Measurements from ENCODE around the gene TCL1A.
"Not testable (repeated sequence)": the region's sequence is repeated elsewhere in the genome, so short reads cannot be mapped to it uniquely, and the experiment has no call there.

Gene TCL1A

DNA sequence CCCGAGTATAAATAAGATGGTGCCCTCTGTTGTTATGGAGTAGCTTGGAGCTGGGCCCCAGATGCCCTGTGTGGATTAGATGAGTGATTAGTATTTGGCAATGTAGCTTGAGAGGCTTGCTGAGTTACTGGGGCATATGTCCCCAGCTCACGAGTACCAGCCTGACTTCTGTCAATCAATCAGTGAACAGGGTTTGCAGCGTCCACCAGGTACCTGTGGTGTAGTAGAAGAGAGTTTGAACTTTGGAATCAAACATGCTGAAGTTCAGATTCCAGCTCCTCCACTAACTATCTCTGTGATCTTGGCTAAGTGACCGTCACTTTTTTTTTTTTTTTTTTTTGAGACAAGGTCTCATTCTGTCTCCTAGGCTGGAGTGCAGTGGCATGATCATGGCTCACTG is 39.3 kb downstream of the TCL1A start:
- no peak for DNase-seq
- H3K27me3 Mint-ChIP-seq: peaks cover 20% of the 10 kb centered on the region
- no peaks in the 10 kb centered on the region for H3K4me1 Mint-ChIP-seq (ENCODE audit: low read depth)
- no peak overlapping the region for H3K4me3 Mint-ChIP-seq
- no peaks in the 10 kb centered on the region for H3K36me3 Mint-ChIP-seq (ENCODE audit: low read depth)
- no peak overlapping the region for H3K27ac Mint-ChIP-seq
- no peaks in the 10 kb centered on the region for H3K9me3 Mint-ChIP-seq

GRCh38 chr14:95668235-95668772 is 45.6 kb downstream of the TCL1A start:
- no peak overlapping the region for H3K4me3 Mint-ChIP-seq
- peaks cover 5% of the 10 kb centered on the region for H3K27me3 Mint-ChIP-seq
- no peak overlapping the region for H3K27ac Mint-ChIP-seq
- no peaks in the 10 kb centered on the region for H3K36me3 Mint-ChIP-seq (ENCODE audit: low read depth)
- no peaks in the 10 kb centered on the region for H3K4me1 Mint-ChIP-seq (ENCODE audit: low read depth)
- DNase-seq: no peak
- no peaks in the 10 kb centered on the region for H3K9me3 Mint-ChIP-seq

GRCh38 chr14:95667249-95667693 is 46.7 kb downstream of the TCL1A start:
- no peaks in the 10 kb centered on the region for H3K36me3 Mint-ChIP-seq (ENCODE audit: low read depth)
- peaks cover 3% of the 10 kb centered on the region for H3K4me1 Mint-ChIP-seq (ENCODE audit: low read depth)
- no peaks in the 10 kb centered on the region for H3K9me3 Mint-ChIP-seq
- no peak for DNase-seq
- no peaks in the 10 kb centered on the region for H3K27me3 Mint-ChIP-seq
- H3K27ac Mint-ChIP-seq: no peak overlapping the region
- H3K4me3 Mint-ChIP-seq: no peak overlapping the region

DNA sequence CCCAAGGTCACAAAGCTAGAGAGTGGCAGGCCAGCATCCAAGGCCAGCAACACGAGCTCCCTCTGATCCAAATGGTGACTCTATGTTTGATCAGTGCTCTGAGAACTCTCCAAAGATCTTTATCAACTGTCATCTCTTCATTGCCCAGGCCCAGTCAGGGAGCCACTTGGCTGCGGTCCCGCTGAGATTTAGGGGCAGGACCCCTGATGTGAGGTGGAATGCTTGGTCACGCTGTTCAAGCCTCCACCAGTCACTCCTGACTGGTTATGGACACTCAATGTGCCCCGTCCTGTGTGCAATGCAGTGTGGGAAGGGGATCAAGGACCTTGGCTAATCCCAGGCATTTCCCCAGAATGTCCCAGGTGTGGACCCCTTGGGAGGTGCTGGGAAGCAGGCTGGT is 47.5 kb downstream of the TCL1A start:
- no peak overlapping the region for H3K4me3 Mint-ChIP-seq
- no peak for DNase-seq
- H3K36me3 Mint-ChIP-seq (ENCODE audit: low read depth): no peaks in the 10 kb centered on the region
- H3K9me3 Mint-ChIP-seq: no peaks in the 10 kb centered on the region
- no peaks in the 10 kb centered on the region for H3K27me3 Mint-ChIP-seq
- peaks cover 3% of the 10 kb centered on the region for H3K4me1 Mint-ChIP-seq (ENCODE audit: low read depth)
- H3K27ac Mint-ChIP-seq: no peak overlapping the region

DNA sequence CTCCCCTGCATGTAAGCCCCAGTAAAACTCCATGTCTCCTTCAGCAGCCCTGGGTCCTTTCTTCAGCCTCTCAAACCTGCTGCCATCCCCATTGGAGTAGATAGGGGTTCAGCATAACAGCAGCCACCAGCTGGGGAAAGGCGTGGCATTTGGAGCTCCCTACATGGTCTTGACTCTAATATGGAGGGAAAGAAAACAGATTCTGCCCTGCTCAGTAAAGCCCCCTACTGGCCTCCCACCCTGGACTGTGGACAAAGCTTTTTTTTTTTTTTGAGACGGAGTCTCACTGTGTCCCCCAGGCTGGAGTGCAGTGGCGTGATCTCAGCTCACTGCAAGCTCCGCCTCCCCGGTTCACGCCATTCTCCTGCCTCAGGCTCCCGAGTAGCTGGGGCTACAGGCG is 48.4 kb downstream of the TCL1A start:
- H3K27me3 Mint-ChIP-seq; H3K36me3 Mint-ChIP-seq (ENCODE audit: low read depth); H3K4me3 Mint-ChIP-seq: not testable (repeated sequence)

GRCh38 chr14:95664546-95664945 is 49.4 kb downstream of the TCL1A start:
- Mint-ChIP-seq H3K27ac (no peak overlapping the region), H3K36me3 (ENCODE audit: low read depth) (no peaks in the 10 kb centered on the region), H3K9me3 (no peaks in the 10 kb centered on the region), H3K27me3 (peaks cover 12% of the 10 kb centered on the region), H3K4me1 (ENCODE audit: low read depth) (peaks cover 3% of the 10 kb centered on the region), H3K4me3 (no peak overlapping the region)
- no peak for DNase-seq

More for the DNA sequence above, 48.4 kb downstream of the TCL1A start:
- H3K27ac Mint-ChIP-seq; H3K4me1 Mint-ChIP-seq (ENCODE audit: low read depth); DNase-seq; H3K9me3 Mint-ChIP-seq: not testable (repeated sequence)

- no peaks in the 10 kb centered on the region for H3K9me3 Mint-ChIP-seq
These were observed 49.9 kb downstream of the TCL1A start for GRCh38 chr14:95664066-95664465.

GRCh38 chr14:95663226-95663797 is 50.6 kb downstream of the TCL1A start:
- no peaks in the 10 kb centered on the region for H3K9me3 Mint-ChIP-seq
- H3K36me3 Mint-ChIP-seq (ENCODE audit: low read depth): no peaks in the 10 kb centered on the region
- no peak overlapping the region for H3K4me3 Mint-ChIP-seq
- H3K4me1 Mint-ChIP-seq (ENCODE audit: low read depth): peaks cover 3% of the 10 kb centered on the region
- no peak overlapping the region for H3K27ac Mint-ChIP-seq
- H3K27me3 Mint-ChIP-seq: peaks cover 18% of the 10 kb centered on the region
- no peak for DNase-seq

More at GRCh38 chr14:95664066-95664465, 49.9 kb downstream of the TCL1A start:
- H3K4me3 Mint-ChIP-seq: no peak overlapping the region
- peaks cover 12% of the 10 kb centered on the region for H3K27me3 Mint-ChIP-seq
- no peak overlapping the region for H3K27ac Mint-ChIP-seq
- H3K36me3 Mint-ChIP-seq (ENCODE audit: low read depth): no peaks in the 10 kb centered on the region
- DNase-seq: no peak
- H3K4me1 Mint-ChIP-seq (ENCODE audit: low read depth): peaks cover 3% of the 10 kb centered on the region

DNA sequence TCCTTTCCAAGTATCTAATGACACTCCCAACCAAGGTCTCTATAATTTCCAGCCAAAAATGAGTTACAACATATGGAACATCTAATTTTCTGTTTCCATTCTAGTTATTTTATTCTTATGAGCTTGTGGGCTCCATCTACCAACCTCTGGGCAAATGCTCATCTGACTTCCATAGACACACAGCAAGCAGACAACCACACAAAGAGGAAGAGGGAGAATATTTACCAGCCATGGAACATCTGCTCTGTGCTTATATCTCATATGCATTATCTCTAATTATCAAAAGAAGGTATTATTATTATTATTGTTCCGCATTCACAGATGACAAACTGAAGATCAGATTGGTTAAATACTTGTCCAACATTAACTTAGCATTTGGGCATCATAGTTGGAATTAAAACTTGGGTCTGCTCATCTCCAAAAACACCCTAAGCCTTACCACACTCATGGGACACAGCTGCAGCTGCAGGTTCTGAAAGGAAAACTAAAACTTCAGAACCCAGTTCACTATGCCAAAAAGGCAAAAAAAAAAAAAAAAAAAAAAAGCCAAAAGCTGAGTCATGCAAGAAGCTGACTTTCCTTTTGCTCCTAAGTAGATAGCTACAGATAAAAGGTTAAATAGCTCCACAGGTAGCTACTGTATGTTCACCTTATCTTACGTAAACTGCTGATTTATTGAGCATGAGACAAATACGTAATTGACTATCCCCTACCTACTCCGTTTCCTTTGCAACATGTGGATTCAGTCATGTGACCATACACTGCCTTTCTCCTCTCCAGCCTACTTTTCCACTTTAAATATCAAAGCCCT is 51.3 kb downstream of the TCL1A start:
- Mint-ChIP-seq H3K4me3 (no peak overlapping the region), H3K36me3 (ENCODE audit: low read depth) (no peaks in the 10 kb centered on the region), H3K4me1 (ENCODE audit: low read depth) (peaks cover 3% of the 10 kb centered on the region), H3K9me3 (no peaks in the 10 kb centered on the region), H3K27ac (no peak overlapping the region), H3K27me3 (peaks cover 25% of the 10 kb centered on the region)
- DNase-seq: no peak

GRCh38 chr14:95660651-95661515 is 53.0 kb downstream of the TCL1A start:
- Mint-ChIP-seq H3K9me3 (no peaks in the 10 kb centered on the region), H3K27ac (no peak overlapping the region), H3K4me3 (no peak overlapping the region), H3K36me3 (ENCODE audit: low read depth) (no peaks in the 10 kb centered on the region), H3K4me1 (ENCODE audit: low read depth) (peaks cover 3% of the 10 kb centered on the region), H3K27me3 (peaks cover 25% of the 10 kb centered on the region)
- no peak for DNase-seq

GRCh38 chr14:95659990-95660385 is 53.9 kb downstream of the TCL1A start:
- Mint-ChIP-seq H3K4me1 (ENCODE audit: low read depth) (peaks cover 3% of the 10 kb centered on the region), H3K36me3 (ENCODE audit: low read depth) (no peaks in the 10 kb centered on the region), H3K9me3 (no peaks in the 10 kb centered on the region), H3K27ac (no peak overlapping the region), H3K4me3 (no peak overlapping the region), H3K27me3 (peaks cover 25% of the 10 kb centered on the region)
- DNase-seq: no peak

Data from activated T-cell treated with anti-CD3 and anti-CD28 coated beads, Interleukin-2, amount 50 U/mL, for 24 hours (primary cell).